Cardiac fibroblast (primary cell): ENCODE results near the gene RNF32.

Experiments
- DNase-seq, 2 donors: peaks; one replicate each; pipeline versions ENCODE4 v3.0.0 to v3.0.0-alpha.2; 2010; ENCODE audit warnings: low read depth in 2 of 2
- H3K4me3 ChIP-seq, 2 donors: replicated peaks in 1 of 2; 1 replicate in 1 of 2; 2 replicates in 1 of 2; pipeline ENCODE4 v1.5.1; 2011; ENCODE audit warnings: low read depth in 2 of 2, low read length in 2 of 2, mild to moderate bottlenecking in 2 of 2, moderate library complexity in 1 of 2
- CTCF ChIP-seq: IDR thresholded peaks from one replicate; pipeline ENCODE4 v1.5.1; 2011; ENCODE audit warnings: low read depth, mild to moderate bottlenecking, low read length, inconsistent platforms

RNF32 gene

GRCh38 chr7:156675721-156676120 lies 35.1 kb downstream of the RNF32 start:
- TF ChIP-seq CTCF = no peak
- no peak for DNase-seq

GRCh38 chr7:156676263-156676662 lies 35.7 kb downstream of the RNF32 start:
- DNase-seq = no peak
- H3K4me3 ChIP-seq = no peak overlapping the region
- TF ChIP-seq CTCF = no peak

More at GRCh38 chr7:156675721-156676120, 35.1 kb downstream of the RNF32 start:
- no peak overlapping the region for H3K4me3 ChIP-seq

- TF ChIP-seq CTCF = no peak
- DNase-seq = no peak
- H3K4me3 ChIP-seq = no peak overlapping the region
Measured at GRCh38 chr7:156677374-156678054, 36.9 kb downstream of the RNF32 start.

- no peak overlapping the region for H3K4me3 ChIP-seq
- peak in 1 of 2 donors; percentile 33 for DNase-seq
- no peak for TF ChIP-seq CTCF
Measured at GRCh38 chr7:156680281-156680680, 39.7 kb downstream of the RNF32 start.

- TF ChIP-seq CTCF = no peak
- no peak for DNase-seq
Measured at GRCh38 chr7:156682928-156683327, 42.4 kb downstream of the RNF32 start.

GRCh38 chr7:156684251-156684650 lies 43.7 kb downstream of the RNF32 start:
- no peak overlapping the region for H3K4me3 ChIP-seq
- no peak for DNase-seq
- no peak for TF ChIP-seq CTCF

More at GRCh38 chr7:156682928-156683327, 42.4 kb downstream of the RNF32 start:
- no peak overlapping the region for H3K4me3 ChIP-seq

- DNase-seq = no peak
- H3K4me3 ChIP-seq = no peak overlapping the region
- TF ChIP-seq CTCF = no peak
Measured at GRCh38 chr7:156684661-156685060, 44.1 kb downstream of the RNF32 start.
